ENCODE measurements around the gene EFL1. TPM values are rescaled to one million over a fixed set of nuclear protein-coding genes. Genes with fewer than 3 reads are reported as not detected.
A peak's percentile ranks its signal among the peaks of the same experiment; 100 is the strongest.

EFL1 gene
- total RNA-seq, 6 donors from 2014 or later, result 9.7 to 27.7 (median 17.0) TPM

DNA sequence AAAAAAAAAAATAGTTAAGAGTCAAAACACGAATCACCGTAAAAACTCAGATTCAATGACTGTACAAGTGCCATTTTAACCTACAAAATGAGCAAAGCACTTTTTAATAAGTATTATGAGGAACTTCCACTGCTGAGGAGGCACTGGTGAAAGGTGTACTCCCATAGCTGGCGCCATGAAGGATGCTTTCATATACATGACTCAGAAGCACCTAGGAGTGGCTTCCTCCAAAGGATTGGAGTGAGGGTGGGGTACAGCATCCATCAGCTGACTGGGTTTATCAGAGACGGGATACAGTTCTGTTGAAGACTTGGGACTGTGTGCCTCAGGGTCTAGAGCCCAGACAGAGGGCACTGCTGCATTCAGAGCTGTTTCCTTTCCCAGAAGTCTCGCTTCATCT is 155.9 kb downstream of the EFL1 start:
- no peak for ATAC-seq (ENCODE audit: low FRiP score in 2 of 2)
- no peaks in the 10 kb centered on the region for H3K9me3 ChIP-seq
- H3K27ac ChIP-seq, result no peak overlapping the region
- H3K4me3 ChIP-seq, result no peak overlapping the region
- WGBS, 2 donors, result 75 to 94% methylated on average over 5 of the region's 5 CpGs
- TF ChIP-seq, protein P1, sequence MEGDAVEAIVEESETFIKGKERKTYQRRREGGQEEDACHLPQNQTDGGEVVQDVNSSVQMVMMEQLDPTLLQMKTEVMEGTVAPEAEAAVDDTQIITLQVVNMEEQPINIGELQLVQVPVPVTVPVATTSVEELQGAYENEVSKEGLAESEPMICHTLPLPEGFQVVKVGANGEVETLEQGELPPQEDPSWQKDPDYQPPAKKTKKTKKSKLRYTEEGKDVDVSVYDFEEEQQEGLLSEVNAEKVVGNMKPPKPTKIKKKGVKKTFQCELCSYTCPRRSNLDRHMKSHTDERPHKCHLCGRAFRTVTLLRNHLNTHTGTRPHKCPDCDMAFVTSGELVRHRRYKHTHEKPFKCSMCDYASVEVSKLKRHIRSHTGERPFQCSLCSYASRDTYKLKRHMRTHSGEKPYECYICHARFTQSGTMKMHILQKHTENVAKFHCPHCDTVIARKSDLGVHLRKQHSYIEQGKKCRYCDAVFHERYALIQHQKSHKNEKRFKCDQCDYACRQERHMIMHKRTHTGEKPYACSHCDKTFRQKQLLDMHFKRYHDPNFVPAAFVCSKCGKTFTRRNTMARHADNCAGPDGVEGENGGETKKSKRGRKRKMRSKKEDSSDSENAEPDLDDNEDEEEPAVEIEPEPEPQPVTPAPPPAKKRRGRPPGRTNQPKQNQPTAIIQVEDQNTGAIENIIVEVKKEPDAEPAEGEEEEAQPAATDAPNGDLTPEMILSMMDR (IDR thresholded peaks at IDR 0.05), result no peak
- TF ChIP-seq POLR2AphosphoS5 (IDR thresholded peaks at IDR 0.05) (no peak), POLR2A (IDR thresholded peaks at IDR 0.05) (no peak), EP300 (IDR thresholded peaks at IDR 0.05) (no peak)
- H3K4me1 ChIP-seq, result no peaks in the 10 kb centered on the region
- no peaks in the 10 kb centered on the region for H3K27me3 ChIP-seq
- H3K36me3 ChIP-seq, result no peaks in the 10 kb centered on the region
- no peak for DNase-seq

DNA sequence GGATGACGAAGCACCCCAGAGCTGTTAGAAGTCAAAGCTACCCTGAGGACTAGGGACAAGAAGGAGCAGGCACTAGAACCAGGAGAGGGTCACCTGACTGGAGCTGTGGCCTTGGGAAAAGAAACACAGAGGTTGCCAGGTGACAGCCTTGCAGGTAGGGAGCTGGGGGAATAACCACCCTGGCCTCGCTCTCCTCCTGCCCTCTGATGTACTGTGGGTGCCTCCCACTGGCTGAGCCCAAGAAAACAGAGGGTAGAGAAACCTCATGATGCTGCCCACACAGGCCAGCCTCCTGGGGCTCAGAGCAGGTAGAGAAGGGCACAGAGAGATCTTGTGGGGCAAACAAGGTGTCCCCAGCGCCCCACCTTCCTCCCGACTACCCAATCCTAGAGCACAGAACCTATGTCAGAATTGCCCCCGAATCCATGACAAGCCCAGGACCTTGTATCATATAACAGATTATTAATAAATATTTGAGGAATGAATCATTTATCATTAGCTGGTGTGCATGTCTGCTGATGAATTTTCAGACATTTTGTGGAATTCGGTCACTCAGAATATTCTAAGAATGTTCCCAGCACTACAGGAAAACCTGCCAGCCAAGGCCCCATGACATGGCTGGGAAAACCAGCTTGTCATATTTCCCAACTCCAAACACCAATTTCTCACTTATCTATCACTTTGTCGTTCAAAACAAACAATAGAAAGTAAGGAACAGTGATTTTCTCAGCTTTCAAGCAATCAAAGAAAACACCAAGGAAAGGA is 156.9 kb downstream of the EFL1 start:
- 59 to 66% methylated on average over 6 of the region's 7 CpGs for WGBS, 2 donors
- Histone ChIP-seq H3K27ac (no peak overlapping the region), H3K27me3 (no peaks in the 10 kb centered on the region), H3K4me3 (no peak overlapping the region), H3K36me3 (no peaks in the 10 kb centered on the region), H3K4me1 (no peaks in the 10 kb centered on the region), H3K9me3 (no peaks in the 10 kb centered on the region)
- ATAC-seq (ENCODE audit: low FRiP score in 2 of 2) (no peak), DNase-seq (peak in 1 of 2 donors; percentile 65)
- TF ChIP-seq POLR2A (IDR thresholded peaks at IDR 0.05), result no peak
- TF ChIP-seq POLR2AphosphoS5 (IDR thresholded peaks at IDR 0.05), result no peak
- TF ChIP-seq, protein P1 (IDR thresholded peaks at IDR 0.05), result no peak
- TF ChIP-seq EP300 (IDR thresholded peaks at IDR 0.05), result no peak

DNA sequence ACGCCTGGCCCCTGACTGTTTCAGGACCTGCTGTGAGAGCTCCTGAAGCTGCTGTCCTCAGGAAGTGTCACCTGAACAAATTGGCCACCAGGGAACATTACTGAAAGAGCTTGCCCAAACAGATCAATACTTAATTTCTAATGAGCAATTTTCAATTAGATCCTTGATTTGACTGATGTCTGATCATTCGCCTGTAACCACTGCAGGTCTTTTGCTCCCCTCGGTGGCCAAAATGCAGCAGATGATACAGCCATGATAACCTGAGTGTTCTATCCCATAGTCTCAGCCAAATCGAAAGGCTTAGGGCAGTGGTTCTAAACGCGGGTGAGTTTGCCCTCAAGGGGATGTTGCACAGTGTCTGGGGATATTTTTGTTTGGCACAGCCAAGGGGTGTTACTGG is 159.1 kb downstream of the EFL1 start:
- no peak for TF ChIP-seq POLR2A (IDR thresholded peaks at IDR 0.05)
- no peak for TF ChIP-seq EP300 (IDR thresholded peaks at IDR 0.05)
- TF ChIP-seq POLR2AphosphoS5 (IDR thresholded peaks at IDR 0.05), result no peak
- TF ChIP-seq, protein P1 (IDR thresholded peaks at IDR 0.05), result no peak
- DNase-seq, result no peak
- 81 to 86% methylated on average over 6 of the region's 6 CpGs for WGBS, 2 donors
- H3K4me1 ChIP-seq, result no peaks in the 10 kb centered on the region
- no peak overlapping the region for H3K4me3 ChIP-seq
- no peaks in the 10 kb centered on the region for H3K9me3 ChIP-seq
- H3K27me3 ChIP-seq, result no peaks in the 10 kb centered on the region
- no peak for ATAC-seq (ENCODE audit: low FRiP score in 2 of 2)
- no peaks in the 10 kb centered on the region for H3K36me3 ChIP-seq
- H3K27ac ChIP-seq, result no peak overlapping the region

DNA sequence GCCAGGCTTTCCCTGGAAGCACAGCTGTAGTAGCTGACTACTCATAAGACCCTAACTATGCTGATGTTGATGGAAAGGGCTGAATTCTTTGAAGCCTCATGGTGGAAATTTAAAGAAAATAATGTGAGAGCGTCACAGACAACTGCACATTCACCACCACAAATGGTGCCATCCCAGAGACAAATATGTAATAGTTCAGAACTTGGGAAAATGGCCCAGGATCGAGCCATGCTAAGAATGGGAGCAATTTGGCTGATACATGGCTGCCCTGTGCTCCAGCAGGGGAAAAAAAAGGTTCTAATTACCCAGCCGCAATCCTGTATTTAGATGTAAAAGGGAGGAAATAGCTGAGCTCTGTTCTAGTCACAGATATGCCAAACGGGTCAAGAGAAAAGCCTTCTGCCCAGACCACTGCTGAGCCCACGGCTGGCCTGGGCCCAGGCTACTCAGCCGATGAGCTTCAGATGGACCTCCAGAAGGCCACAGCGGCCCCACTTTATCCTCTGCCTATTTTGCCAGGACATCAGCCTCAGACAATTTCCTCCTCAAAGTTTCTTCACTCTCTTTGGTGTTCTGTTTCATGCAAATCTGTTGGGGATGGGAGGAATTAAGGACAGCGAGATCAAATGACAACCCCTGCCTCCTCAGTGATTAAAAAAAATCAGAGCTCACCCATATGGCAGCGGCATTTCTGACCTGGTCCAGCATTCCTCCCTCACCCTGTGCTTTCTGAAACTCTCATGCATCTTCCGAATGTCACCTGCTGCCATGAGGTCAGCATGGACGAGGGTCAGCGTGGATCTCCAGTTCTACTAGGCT is 162.2 kb downstream of the EFL1 start:
- ATAC-seq (ENCODE audit: low FRiP score in 2 of 2) (no peak), DNase-seq (no peak)
- no peaks in the 10 kb centered on the region for H3K27me3 ChIP-seq
- TF ChIP-seq POLR2AphosphoS5 (IDR thresholded peaks at IDR 0.05), result no peak
- TF ChIP-seq POLR2A (IDR thresholded peaks at IDR 0.05), result no peak
- TF ChIP-seq, protein P1 (IDR thresholded peaks at IDR 0.05), result no peak
- no peak for TF ChIP-seq EP300 (IDR thresholded peaks at IDR 0.05)
- no peaks in the 10 kb centered on the region for H3K4me1 ChIP-seq
- no peak overlapping the region for H3K4me3 ChIP-seq
- no peaks in the 10 kb centered on the region for H3K9me3 ChIP-seq
- no peak overlapping the region for H3K27ac ChIP-seq
- 56 to 70% methylated on average over 12 of the region's 12 CpGs for WGBS, 2 donors
- H3K36me3 ChIP-seq, result no peaks in the 10 kb centered on the region
